ENCODE results near the gene SP4. TPM values are rescaled to one million over a fixed set of nuclear protein-coding genes. Genes with fewer than 3 reads are reported as not detected.

Gene SP4
- 10 to 100 TPM; 55.9 to 58.7 TPM for total RNA-seq

GRCh38 chr7:21427871-21428658 lies at the start of gene SP4:
Gene SP4 (plus strand): TSS chr7:21428083. CDS start chr7:21428252, 169 bp downstream.
- CTCF ChIA-PET = interaction anchor here (0.7 to 2.4 kb wide), 9 partner anchors 10 to 517 kb away, joined by 3 to 13 read pairs (median 4); no protein-coding TSS in a partner anchor

DNA sequence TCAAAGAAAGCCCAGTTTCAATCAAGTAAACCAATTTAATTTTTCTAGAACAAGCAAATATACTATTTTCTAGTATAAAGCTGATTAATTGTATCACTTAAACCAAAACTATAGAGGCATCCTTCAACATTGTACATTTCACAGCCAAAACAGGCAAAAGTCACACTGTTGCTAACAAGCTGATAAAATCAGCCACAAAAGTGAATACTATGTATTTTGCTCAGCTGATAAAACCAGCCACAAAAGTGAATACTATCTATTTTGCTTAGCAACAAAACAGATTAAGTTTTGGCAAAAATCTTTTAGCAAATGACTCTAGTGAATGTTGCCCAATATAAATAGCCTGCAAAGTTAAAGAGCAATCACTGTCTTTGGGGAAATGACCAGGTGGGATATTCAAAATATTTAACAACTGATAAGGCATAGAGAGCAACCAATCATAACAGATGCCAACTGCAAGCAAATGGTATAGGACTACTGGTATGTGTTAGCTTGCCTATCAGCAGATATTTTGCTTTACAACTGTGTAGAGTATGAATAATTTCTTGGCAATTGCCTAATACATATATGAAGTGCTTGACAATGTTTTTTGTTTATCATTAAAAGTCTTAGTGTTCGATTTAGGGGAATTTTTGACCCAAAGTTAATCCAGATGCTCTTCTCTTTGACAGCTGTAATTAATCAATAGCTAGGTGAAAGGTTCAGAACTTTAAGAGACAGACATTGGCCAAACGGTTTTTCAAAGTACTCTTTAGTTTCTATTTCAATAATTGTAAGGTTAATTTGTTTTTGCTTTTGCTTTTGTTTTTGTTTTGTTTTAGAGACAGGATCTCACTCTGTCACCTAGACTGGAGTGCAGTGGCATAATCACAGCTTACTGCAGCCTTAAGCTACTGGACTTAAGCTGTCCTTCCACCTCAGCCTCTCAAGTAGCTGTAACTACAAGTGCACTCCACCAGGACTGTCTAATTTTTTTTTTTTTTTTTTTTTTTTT lies 44.4 kb upstream of the SP4 start:
- Mint-ChIP-seq H3K9me3 (ENCODE audit: low read depth) (peaks cover 3% of the 10 kb centered on the region), H3K36me3 (peaks cover 14% of the 10 kb centered on the region), H3K27me3 (no peaks in the 10 kb centered on the region), H3K4me1 (peaks cover 38% of the 10 kb centered on the region), H3K4me3 (peak overlapping the region; percentile 65), H3K27ac (peak overlapping the region; percentile 95)
- CTCF ChIA-PET = interaction anchor here (0.7 to 2.9 kb wide), 13 partner anchors 12 to 986 kb away, joined by 3 to 13 read pairs (median 4); partner anchors contain the start of gene SP4
- ATAC-seq (peak; percentile 84), DNase-seq (peak; percentile 46)

More at GRCh38 chr7:21427871-21428658, at the start of gene SP4:
- Mint-ChIP-seq H3K27me3 (no peaks in the 10 kb centered on the region), H3K27ac (peak within 1 kb of the TSS; percentile 100), H3K36me3 (peaks cover 44% of the 10 kb centered on the region), H3K9me3 (ENCODE audit: low read depth) (no peaks in the 10 kb centered on the region), H3K4me3 (peak within 1 kb of the TSS; percentile 99), H3K4me1 (peaks cover 43% of the 10 kb centered on the region)
- ATAC-seq (peak; percentile 80), DNase-seq (peak; percentile 97)

DNA sequence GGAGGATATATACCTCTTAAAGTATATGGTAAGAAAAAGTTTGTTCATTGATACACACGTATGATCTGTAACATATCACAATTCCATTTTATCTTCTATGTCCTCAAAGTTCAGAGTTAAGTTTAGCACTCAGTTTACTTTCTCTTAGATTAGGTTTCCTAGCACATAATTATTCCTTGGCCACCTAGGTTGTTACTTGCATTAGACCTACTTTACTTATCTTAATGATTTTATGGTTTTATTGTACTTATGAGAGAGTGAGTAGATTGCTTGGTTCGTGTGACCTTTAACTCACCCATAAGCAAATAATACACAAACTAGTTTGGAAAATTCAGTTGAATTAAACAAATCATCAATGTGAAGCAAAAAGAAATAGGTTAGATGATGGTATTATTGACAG lies 33.9 kb upstream of the SP4 start:
- Mint-ChIP-seq H3K4me1 (no peaks in the 10 kb centered on the region), H3K4me3 (no peak overlapping the region), H3K27me3 (no peaks in the 10 kb centered on the region), H3K9me3 (ENCODE audit: low read depth) (peaks cover 2% of the 10 kb centered on the region), H3K36me3 (peaks cover 8% of the 10 kb centered on the region), H3K27ac (no peak overlapping the region)
- CTCF ChIA-PET = no interaction called here
- no peak for DNase-seq
- ATAC-seq = no peak

GRCh38 chr7:21401944-21402343 lies 25.9 kb upstream of the SP4 start:
- ATAC-seq = no peak
- Mint-ChIP-seq H3K9me3 (ENCODE audit: low read depth) (peaks cover 16% of the 10 kb centered on the region), H3K27me3 (no peaks in the 10 kb centered on the region), H3K4me1 (no peaks in the 10 kb centered on the region), H3K36me3 (peaks cover 33% of the 10 kb centered on the region), H3K27ac (no peak overlapping the region), H3K4me3 (no peak overlapping the region)
- no peak for DNase-seq
- CTCF ChIA-PET = no interaction called here

DNA sequence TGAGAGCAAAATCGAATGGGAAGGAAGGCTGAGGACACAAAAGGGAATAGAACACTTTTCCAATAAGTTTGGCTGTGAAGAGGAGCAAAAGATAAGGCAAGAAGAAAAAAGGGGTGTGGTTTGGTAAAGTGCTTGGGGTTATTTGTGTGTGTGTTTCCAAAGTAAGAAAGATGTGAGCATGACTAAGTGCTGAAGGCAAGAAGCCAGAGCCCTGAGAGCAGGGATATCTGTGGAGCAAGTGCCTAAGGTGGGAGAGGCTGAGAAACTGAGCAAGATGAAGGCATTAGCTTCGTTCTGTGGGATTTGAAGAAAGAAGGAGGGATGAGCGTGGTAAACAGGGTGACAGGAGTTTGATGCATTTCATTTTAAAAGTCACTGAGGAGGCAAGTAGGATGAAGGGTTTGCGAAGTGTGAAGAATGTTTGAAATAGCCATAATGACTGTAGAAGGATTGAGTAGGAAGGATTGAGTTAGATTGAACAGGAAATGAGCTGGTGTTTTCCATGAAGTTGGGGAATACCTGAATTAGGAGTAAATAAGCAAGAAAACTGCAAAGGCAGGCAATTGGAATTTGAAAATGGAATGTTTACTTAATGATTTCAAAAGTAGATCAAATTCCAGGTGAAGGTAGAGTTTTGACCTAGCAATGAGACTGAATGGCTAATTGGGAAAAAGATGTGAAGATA lies 19.9 kb upstream of the SP4 start:
- peaks cover 23% of the 10 kb centered on the region for H3K4me1 Mint-ChIP-seq

GRCh38 chr7:21408481-21408820 lies 19.4 kb upstream of the SP4 start:
- ATAC-seq = no peak
- Mint-ChIP-seq H3K4me1 (peaks cover 28% of the 10 kb centered on the region), H3K27ac (peak overlapping the region; percentile 16), H3K27me3 (no peaks in the 10 kb centered on the region), H3K9me3 (ENCODE audit: low read depth) (peaks cover 10% of the 10 kb centered on the region), H3K4me3 (no peak overlapping the region), H3K36me3 (peaks cover 18% of the 10 kb centered on the region)
- no peak for DNase-seq
- CTCF ChIA-PET = interaction anchor here (1.5 kb wide), 1 partner anchor 152 kb away, joined by 3 read pairs; no protein-coding TSS in a partner anchor

More for the DNA sequence above, 19.9 kb upstream of the SP4 start:
- H3K9me3 Mint-ChIP-seq (ENCODE audit: low read depth) = peaks cover 10% of the 10 kb centered on the region
- no peaks in the 10 kb centered on the region for H3K27me3 Mint-ChIP-seq
- H3K36me3 Mint-ChIP-seq = peaks cover 19% of the 10 kb centered on the region
- DNase-seq (no peak), ATAC-seq (no peak)
- CTCF ChIA-PET = interaction anchor here (1.5 kb wide), 1 partner anchor 152 kb away, joined by 3 read pairs; no protein-coding TSS in a partner anchor
- H3K4me3 Mint-ChIP-seq = no peak overlapping the region
- no peak overlapping the region for H3K27ac Mint-ChIP-seq

DNA sequence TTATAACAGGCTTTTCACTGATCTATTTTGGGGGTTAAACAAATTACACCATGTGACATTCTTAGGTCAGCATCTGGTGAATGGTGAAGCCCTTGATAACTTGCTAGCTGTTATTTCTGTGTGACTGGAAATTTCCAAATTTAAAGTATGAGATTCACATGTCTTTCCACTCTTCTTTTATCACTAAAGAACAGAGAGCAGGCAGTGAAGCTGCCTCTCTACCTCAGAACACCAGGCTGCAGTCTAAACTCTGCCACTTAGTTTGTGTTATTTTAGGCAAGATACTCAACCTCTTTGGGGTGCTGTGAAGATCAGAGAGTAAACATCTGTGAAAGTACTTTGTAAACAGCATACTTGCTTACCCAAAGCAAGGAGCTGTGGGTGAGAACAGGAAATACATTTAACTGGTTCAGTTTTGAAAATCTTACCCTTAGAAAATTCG lies 15.5 kb upstream of the SP4 start:
- H3K4me1 Mint-ChIP-seq = peaks cover 31% of the 10 kb centered on the region
- ATAC-seq (peak; percentile 71), DNase-seq (no peak)
- peaks cover 4% of the 10 kb centered on the region for H3K9me3 Mint-ChIP-seq (ENCODE audit: low read depth)
- CTCF ChIA-PET = interaction anchor here (0.6 to 2.8 kb wide), 12 partner anchors 10 to 155 kb away, joined by 3 to 10 read pairs (median 4); partner anchors contain the start of gene SP4
- H3K4me3 Mint-ChIP-seq = peak overlapping the region; percentile 19
- no peaks in the 10 kb centered on the region for H3K27me3 Mint-ChIP-seq
- H3K27ac Mint-ChIP-seq = peak overlapping the region; percentile 80
- peaks cover 30% of the 10 kb centered on the region for H3K36me3 Mint-ChIP-seq

GRCh38 chr7:21412957-21413356 lies 14.9 kb upstream of the SP4 start:
- DNase-seq (no peak), ATAC-seq (peak; percentile 47)
- peaks cover 4% of the 10 kb centered on the region for H3K9me3 Mint-ChIP-seq (ENCODE audit: low read depth)
- peaks cover 29% of the 10 kb centered on the region for H3K4me1 Mint-ChIP-seq
- H3K27ac Mint-ChIP-seq = peak overlapping the region; percentile 80
- peak overlapping the region; percentile 19 for H3K4me3 Mint-ChIP-seq
- no peaks in the 10 kb centered on the region for H3K27me3 Mint-ChIP-seq
- peaks cover 32% of the 10 kb centered on the region for H3K36me3 Mint-ChIP-seq
- CTCF ChIA-PET = interaction anchor here (0.6 to 2.8 kb wide), 10 partner anchors 10 to 562 kb away, joined by 3 to 10 read pairs (median 4); no protein-coding TSS in a partner anchor

- CTCF ChIA-PET = interaction anchor here (0.6 to 2.8 kb wide), 6 partner anchors 9 to 561 kb away, joined by 3 to 10 read pairs (median 4); no protein-coding TSS in a partner anchor
- H3K27me3 Mint-ChIP-seq = no peaks in the 10 kb centered on the region
- H3K9me3 Mint-ChIP-seq (ENCODE audit: low read depth) = peaks cover 3% of the 10 kb centered on the region
- H3K36me3 Mint-ChIP-seq = peaks cover 28% of the 10 kb centered on the region
- H3K4me3 Mint-ChIP-seq = no peak overlapping the region
- H3K4me1 Mint-ChIP-seq = peaks cover 24% of the 10 kb centered on the region
- ATAC-seq (no peak), DNase-seq (no peak)
- H3K27ac Mint-ChIP-seq = no peak overlapping the region
These were observed 14.4 kb upstream of the SP4 start for GRCh38 chr7:21413502-21413901.

DNA sequence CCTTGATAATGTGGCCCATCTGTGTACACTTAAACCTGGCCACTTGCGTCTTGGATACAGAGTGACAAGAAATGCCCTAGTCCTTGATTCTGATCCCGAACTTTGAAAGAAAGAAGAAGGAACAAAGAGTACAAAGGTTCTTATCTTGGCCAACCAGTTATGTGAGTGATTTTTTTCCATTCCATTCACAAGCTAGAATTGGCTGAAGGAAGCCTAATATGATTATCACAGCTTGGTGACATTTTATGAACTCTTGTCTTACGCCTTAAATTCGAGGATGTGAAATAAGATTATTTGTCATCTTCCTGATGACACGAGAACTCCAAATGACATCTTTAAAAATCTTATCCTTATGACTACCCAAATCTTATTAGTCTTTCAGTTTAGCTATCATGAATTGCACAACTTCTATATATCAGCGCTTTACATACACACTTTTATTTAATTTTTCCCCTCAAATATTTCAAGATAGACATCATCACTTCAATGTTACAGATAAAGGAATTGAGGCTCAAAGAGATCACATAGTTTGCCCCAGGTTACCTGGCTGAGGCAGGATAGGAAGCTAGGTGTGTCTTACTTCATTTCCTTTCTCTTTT lies 13.0 kb upstream of the SP4 start:
- Mint-ChIP-seq H3K27ac (no peak overlapping the region), H3K9me3 (ENCODE audit: low read depth) (peaks cover 3% of the 10 kb centered on the region), H3K36me3 (peaks cover 28% of the 10 kb centered on the region), H3K27me3 (no peaks in the 10 kb centered on the region), H3K4me3 (no peak overlapping the region), H3K4me1 (peaks cover 24% of the 10 kb centered on the region)
- no peak for DNase-seq
- CTCF ChIA-PET = interaction anchor here (1.1 kb wide), 1 partner anchor 12 kb away, joined by 3 read pairs; no protein-coding TSS in a partner anchor
- ATAC-seq = no peak

DNA sequence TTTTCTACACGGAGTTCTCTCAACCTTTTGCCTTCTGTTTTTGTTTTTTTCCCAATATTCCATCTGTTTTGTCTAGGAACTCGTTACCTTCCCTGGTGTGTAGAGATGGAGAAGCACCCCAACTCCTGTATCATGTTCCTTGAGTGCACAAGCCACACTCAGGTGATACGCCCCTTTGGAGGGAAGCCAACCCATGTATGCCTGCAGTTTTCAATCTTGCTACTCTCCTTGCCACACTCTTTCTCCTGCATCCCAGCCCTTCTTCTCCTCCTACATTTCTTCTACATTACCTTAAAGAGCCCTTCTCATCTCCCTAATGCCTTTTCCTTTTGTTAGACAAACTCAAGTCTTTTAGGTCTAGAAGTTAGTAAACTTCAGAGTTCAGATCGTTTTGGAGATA lies 10.2 kb upstream of the SP4 start:
- Mint-ChIP-seq H3K27ac (no peak overlapping the region), H3K4me3 (no peak overlapping the region), H3K27me3 (no peaks in the 10 kb centered on the region), H3K9me3 (ENCODE audit: low read depth) (peaks cover 3% of the 10 kb centered on the region), H3K4me1 (peaks cover 13% of the 10 kb centered on the region), H3K36me3 (peaks cover 28% of the 10 kb centered on the region)
- DNase-seq (no peak), ATAC-seq (no peak)
- CTCF ChIA-PET = interaction anchor here (1.9 kb wide), 1 partner anchor 10 kb away, joined by 7 read pairs; the partner anchor contains the start of gene SP4

GRCh38 chr7:21422751-21423150 lies 5.1 kb upstream of the SP4 start:
- Mint-ChIP-seq H3K36me3 (peaks cover 4% of the 10 kb centered on the region), H3K4me1 (peaks cover 14% of the 10 kb centered on the region), H3K27me3 (no peaks in the 10 kb centered on the region), H3K9me3 (ENCODE audit: low read depth) (peaks cover under 1% of the 10 kb centered on the region), H3K4me3 (no peak overlapping the region), H3K27ac (no peak overlapping the region)
- ATAC-seq = no peak
- CTCF ChIA-PET = interaction anchor here (0.7 to 1.6 kb wide), 2 partner anchors 10 to 22 kb away, joined by 3 to 4 read pairs; no protein-coding TSS in a partner anchor
- no peak for DNase-seq
